ENCODE results near the gene HOXD12. TPM values are rescaled to one million over a fixed set of nuclear protein-coding genes. Genes with fewer than 3 reads are reported as not detected.

Gene HOXD12
- polyA plus RNA-seq, 1 donor from 2014 or later = not detected

- no peak overlapping the region for H2AFZ ChIP-seq (ENCODE audit: low read depth, low read length)
These were observed 352 bp upstream of the HOXD12 start for GRCh38 chr2:176099159-176099727.

GRCh38 chr2:176100547-176101140 is 1.0 kb downstream of the HOXD12 start:
- Histone ChIP-seq H3K79me2 (replicated peaks; ENCODE audit: insufficient read depth, low read length) (no peaks in the 10 kb centered on the region), H3K4me3 (ENCODE audit: low read length) (no peak overlapping the region), H3F3A (ENCODE audit: insufficient read depth, low read length, poor library complexity, severe bottlenecking) (no peaks in the 10 kb centered on the region), H4K20me1 (ENCODE audit: insufficient read depth) (no peaks in the 10 kb centered on the region), H2AFZ (ENCODE audit: low read depth, low read length) (no peak overlapping the region), H3K36me3 (ENCODE audit: insufficient read depth, low read length) (no peaks in the 10 kb centered on the region), H3K27me3 (ENCODE audit: insufficient read depth, low read depth, low read length) (peaks cover 100% of the 10 kb centered on the region), H3K4me2 (ENCODE audit: low read length) (no peak overlapping the region), H3K9me3 (ENCODE audit: low read length) (peaks cover 7% of the 10 kb centered on the region), H3K27ac (ENCODE audit: low read length) (no peak overlapping the region), H3K9ac (ENCODE audit: low read length) (no peak overlapping the region), H3K9me2 (ENCODE audit: insufficient read depth, low read length) (no peaks in the 10 kb centered on the region)
- no peak for TF ChIP-seq EP300 (conservative IDR thresholded peaks at IDR 0.05; ENCODE audit: poor library complexity, severe bottlenecking)
- peak; percentile 13 for TF ChIP-seq POLR2AphosphoS5 (IDR thresholded peaks at IDR 0.05)

More at GRCh38 chr2:176099159-176099727, 352 bp upstream of the HOXD12 start:
- Histone ChIP-seq H3K36me3 (ENCODE audit: insufficient read depth, low read length) (no peaks in the 10 kb centered on the region), H3K9ac (ENCODE audit: low read length) (no peak overlapping the region), H3K9me3 (ENCODE audit: low read length) (peaks cover 7% of the 10 kb centered on the region), H3K4me3 (ENCODE audit: low read length) (no peak overlapping the region), H3K4me2 (ENCODE audit: low read length) (no peak overlapping the region), H3K9me2 (ENCODE audit: insufficient read depth, low read length) (no peaks in the 10 kb centered on the region), H3K27me3 (ENCODE audit: insufficient read depth, low read depth, low read length) (peaks cover 100% of the 10 kb centered on the region), H3K79me2 (replicated peaks; ENCODE audit: insufficient read depth, low read length) (no peaks in the 10 kb centered on the region), H3F3A (ENCODE audit: insufficient read depth, low read length, poor library complexity, severe bottlenecking) (no peaks in the 10 kb centered on the region), H3K27ac (ENCODE audit: low read length) (no peak overlapping the region), H4K20me1 (ENCODE audit: insufficient read depth) (no peaks in the 10 kb centered on the region)
- TF ChIP-seq SMC3 (conservative IDR thresholded peaks at IDR 0.05; ENCODE audit: poor library complexity) (no peak), CTCF (IDR thresholded peaks at IDR 0.05; ENCODE audit: poor library complexity, severe bottlenecking) (no peak), RAD21 (conservative IDR thresholded peaks at IDR 0.05) (no peak), POLR2AphosphoS5 (IDR thresholded peaks at IDR 0.05) (no peak), MXI1 (conservative IDR thresholded peaks at IDR 0.05; ENCODE audit: poor library complexity, severe bottlenecking) (no peak), EZH2 (IDR thresholded peaks at IDR 0.05; ENCODE audit: borderline replicate concordance, insufficient read depth, low read length, poor library complexity, severe bottlenecking) (peak; percentile 24), EP300 (conservative IDR thresholded peaks at IDR 0.05; ENCODE audit: poor library complexity, severe bottlenecking) (no peak)

- no peaks in the 10 kb centered on the region for H3K79me2 ChIP-seq (replicated peaks; ENCODE audit: insufficient read depth, low read length)
- TF ChIP-seq RAD21 (conservative IDR thresholded peaks at IDR 0.05) (no peak), TAF1 (IDR thresholded peaks at IDR 0.05; ENCODE audit: low read depth) (no peak), REST (IDR thresholded peaks at IDR 0.05; ENCODE audit: borderline replicate concordance) (no peak), MXI1 (conservative IDR thresholded peaks at IDR 0.05; ENCODE audit: poor library complexity, severe bottlenecking) (no peak), SMC3 (conservative IDR thresholded peaks at IDR 0.05; ENCODE audit: poor library complexity) (no peak), POLR2AphosphoS5 (IDR thresholded peaks at IDR 0.05) (no peak)
These were observed 1.7 kb downstream of the HOXD12 start for GRCh38 chr2:176101216-176101830.

More at GRCh38 chr2:176101216-176101830, 1.7 kb downstream of the HOXD12 start:
- Histone ChIP-seq H3K27me3 (ENCODE audit: insufficient read depth, low read depth, low read length) (peaks cover 100% of the 10 kb centered on the region), H2AFZ (ENCODE audit: low read depth, low read length) (no peak overlapping the region), H3F3A (ENCODE audit: insufficient read depth, low read length, poor library complexity, severe bottlenecking) (no peaks in the 10 kb centered on the region), H3K4me2 (ENCODE audit: low read length) (no peak overlapping the region), H3K9me2 (ENCODE audit: insufficient read depth, low read length) (no peaks in the 10 kb centered on the region), H3K4me3 (ENCODE audit: low read length) (no peak overlapping the region), H3K9ac (ENCODE audit: low read length) (no peak overlapping the region), H4K20me1 (ENCODE audit: insufficient read depth) (no peaks in the 10 kb centered on the region), H3K36me3 (ENCODE audit: insufficient read depth, low read length) (no peaks in the 10 kb centered on the region), H3K9me3 (ENCODE audit: low read length) (peaks cover 7% of the 10 kb centered on the region), H3K27ac (ENCODE audit: low read length) (no peak overlapping the region)

Data from neural cell (in vitro differentiated cells).